Kidney epithelial cell (primary cell): Measurements from ENCODE around the gene RTP5. TPM values are rescaled to one million over a fixed set of nuclear protein-coding genes. Genes with fewer than 3 reads are reported as not detected.

ENCODE experiments used
- DNase-seq: peaks from one replicate; pipeline ENCODE4 v3.0.0-alpha.2; 2010; ENCODE audit warnings: low read depth
- H3K27me3 ChIP-seq: 2 replicates; pipeline ENCODE4 v1.6.0; 2011; ENCODE audit warnings: low read length; ENCODE audit not compliant: control insufficient read depth, insufficient read depth
- H3K36me3 ChIP-seq: 2 replicates; pipeline ENCODE4 v1.5.1; 2011; ENCODE audit warnings: low read length; ENCODE audit not compliant: control insufficient read depth, insufficient read depth
- H3K4me3 ChIP-seq: 2 replicates; pipeline ENCODE4 v1.5.1; 2011; ENCODE audit warnings: low read depth, mild to moderate bottlenecking, control low read depth, low read length
- CTCF ChIP-seq: IDR thresholded peaks from 2 replicates; pipeline ENCODE4 v1.5.1; 2011; ENCODE audit warnings: mild to moderate bottlenecking, moderate library complexity, low read length, control low read depth, inconsistent platforms; ENCODE audit not compliant: insufficient read depth, poor library complexity, severe bottlenecking
- total RNA-seq: library from RNA; depleted of rRNA; stranded (reverse); fragments of >200 nt; gene quantifications from 2 replicates; pipeline ENCODE4 v1.2.3, GENCODE V29; 2015

RTP5 gene
- total RNA-seq, 1 donor from 2014 or later = not detected

- Histone ChIP-seq H3K27me3 (no peaks in the 10 kb centered on the region), H3K36me3 (no peaks in the 10 kb centered on the region), H3K4me3 (no peak overlapping the region)
- TF ChIP-seq CTCF = no peak
- DNase-seq = no peak
Observed at GRCh38 chr2:241909769-241910168, 40.2 kb downstream of the RTP5 start.

GRCh38 chr2:241910604-241911520 lies 41.3 kb downstream of the RTP5 start:
- Histone ChIP-seq H3K36me3 (no peaks in the 10 kb centered on the region), H3K27me3 (no peaks in the 10 kb centered on the region), H3K4me3 (no peak overlapping the region)
- no peak for DNase-seq
- no peak for TF ChIP-seq CTCF

- Histone ChIP-seq H3K4me3 (no peak overlapping the region), H3K36me3 (no peaks in the 10 kb centered on the region), H3K27me3 (no peaks in the 10 kb centered on the region)
- no peak for TF ChIP-seq CTCF
- no peak for DNase-seq
Observed at GRCh38 chr2:241911551-241911950, 42.0 kb downstream of the RTP5 start.

- DNase-seq = no peak
- Histone ChIP-seq H3K27me3 (no peaks in the 10 kb centered on the region), H3K36me3 (no peaks in the 10 kb centered on the region), H3K4me3 (no peak overlapping the region)
- TF ChIP-seq CTCF = no peak
Observed at GRCh38 chr2:241912021-241912555, 42.6 kb downstream of the RTP5 start.

GRCh38 chr2:241913703-241914102 lies 44.2 kb downstream of the RTP5 start:
- no peak overlapping the region for H3K4me3 ChIP-seq
- no peaks in the 10 kb centered on the region for H3K27me3 ChIP-seq

More at GRCh38 chr2:241913703-241914102, 44.2 kb downstream of the RTP5 start:
- TF ChIP-seq CTCF = no peak
- H3K36me3 ChIP-seq = no peaks in the 10 kb centered on the region
- no peak for DNase-seq
